OCI-M1 (cell line): Measurements from ENCODE around the gene SDC1.
A peak's percentile ranks its signal among the peaks of the same experiment; 100 is the strongest.

Experiments used
- DNase-seq: peaks from one replicate; lab custom pipeline; 2025; lab: John Stamatoyannopoulos, UW

SDC1 gene

GRCh38 chr2:20169796-20170703 is 54.9 kb downstream of the SDC1 start:
- DNase-seq: no peak

DNA sequence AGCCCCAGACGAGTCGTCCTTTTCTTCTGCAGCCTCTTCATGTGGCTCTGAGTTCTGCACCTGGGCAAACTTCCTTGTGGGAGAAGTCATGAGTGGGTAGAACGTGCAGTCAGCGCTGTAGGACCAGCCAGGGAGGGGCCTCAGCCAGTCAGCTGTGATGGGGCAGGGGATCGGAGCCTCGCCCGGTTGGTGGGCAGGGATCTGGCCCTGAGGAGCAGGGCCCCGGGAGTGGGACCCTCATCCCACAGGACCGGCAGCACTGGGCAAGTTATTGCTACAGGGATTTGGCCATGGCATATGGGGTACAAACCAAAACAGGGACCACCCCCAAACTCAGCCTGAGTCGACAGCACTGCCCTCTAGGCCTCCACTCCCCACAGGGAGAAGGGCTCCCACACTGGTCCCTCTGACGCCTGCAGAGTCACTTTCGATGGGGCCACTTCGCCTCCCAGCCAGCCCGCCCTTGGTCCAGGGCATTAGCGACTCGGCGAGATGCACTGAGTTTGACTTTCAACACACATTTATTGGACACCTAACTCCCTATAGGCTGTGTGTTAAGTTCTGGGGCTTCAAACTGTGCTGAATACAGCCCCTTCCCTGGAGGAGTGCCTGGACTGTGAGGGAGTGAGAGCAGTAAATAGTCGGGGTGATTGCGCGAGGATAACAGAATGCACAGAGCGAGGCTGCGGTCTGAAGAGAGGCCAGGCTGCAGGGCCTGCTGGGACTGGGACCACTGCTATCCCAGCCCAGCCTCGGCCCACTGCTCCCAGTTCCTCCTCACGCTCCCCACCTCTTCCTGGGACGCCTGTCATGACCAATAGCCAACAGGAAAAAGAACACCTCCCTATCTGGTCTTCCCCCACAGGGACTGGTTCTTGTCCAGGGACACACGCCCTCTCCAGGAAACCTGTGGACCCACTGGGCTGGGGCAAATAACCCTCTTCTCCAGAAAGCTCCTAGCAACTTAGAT is 55.9 kb downstream of the SDC1 start:
- no peak for DNase-seq

GRCh38 chr2:20168048-20168726 is 56.7 kb downstream of the SDC1 start:
- DNase-seq: no peak

GRCh38 chr2:20167356-20167755 is 57.6 kb downstream of the SDC1 start:
- no peak for DNase-seq

GRCh38 chr2:20165677-20166509 is 59.0 kb downstream of the SDC1 start:
- no peak for DNase-seq

- DNase-seq: no peak
Measured at GRCh38 chr2:20164734-20165478, 60.0 kb downstream of the SDC1 start.

- DNase-seq: no peak
Measured at GRCh38 chr2:20164061-20164733, 60.7 kb downstream of the SDC1 start.

DNA sequence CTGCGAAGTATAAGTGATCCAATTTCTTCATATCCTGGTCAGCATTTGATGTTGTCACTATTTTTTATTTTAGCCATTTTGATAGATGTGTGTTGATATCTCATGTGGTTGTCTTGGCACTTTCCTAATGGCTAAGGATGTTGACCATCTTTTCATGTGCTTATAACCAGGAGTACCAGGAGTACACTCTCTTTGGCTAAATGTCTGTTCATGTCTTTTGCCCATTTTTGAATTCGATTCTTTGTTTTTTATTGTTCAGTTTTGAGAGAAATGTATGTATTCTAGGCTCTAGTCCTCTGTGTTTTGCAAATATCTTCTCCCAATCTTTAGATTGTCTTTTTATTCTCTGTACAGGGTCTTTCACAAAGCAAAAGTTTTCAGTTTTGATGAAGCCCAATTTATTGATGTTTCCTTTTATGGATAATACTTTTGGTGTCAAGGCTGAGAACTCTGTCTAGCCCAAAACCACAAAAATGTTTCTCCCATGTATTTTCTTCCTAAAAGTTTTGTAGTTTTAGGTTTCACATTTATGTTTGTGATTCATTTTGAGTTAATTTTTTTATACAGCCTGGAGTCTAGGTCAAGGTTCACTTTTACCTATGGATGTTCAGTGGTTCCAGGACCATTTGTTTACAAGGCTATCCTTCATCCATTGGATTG is 65.4 kb downstream of the SDC1 start:
- no peak for DNase-seq

- peak; percentile 5 for DNase-seq
Measured at GRCh38 chr2:20157193-20157891, 67.6 kb downstream of the SDC1 start.

DNA sequence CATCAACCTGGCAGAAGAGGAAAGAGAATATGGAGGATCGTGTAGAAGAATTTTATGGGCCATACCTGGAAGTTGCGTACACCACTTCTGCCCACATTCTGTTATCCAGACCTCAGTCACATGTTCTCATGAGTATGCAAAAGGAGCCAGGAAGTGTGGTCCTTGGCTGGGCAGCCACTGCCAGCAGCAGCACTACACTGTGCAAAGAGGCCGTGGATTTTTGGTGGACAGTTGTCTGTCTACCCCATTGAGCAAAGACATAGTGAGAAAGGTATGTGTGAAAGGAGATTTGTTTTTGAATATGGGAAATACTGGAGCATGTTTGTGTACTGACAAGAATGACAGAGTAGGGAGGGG is 68.1 kb downstream of the SDC1 start:
- DNase-seq: no peak

DNA sequence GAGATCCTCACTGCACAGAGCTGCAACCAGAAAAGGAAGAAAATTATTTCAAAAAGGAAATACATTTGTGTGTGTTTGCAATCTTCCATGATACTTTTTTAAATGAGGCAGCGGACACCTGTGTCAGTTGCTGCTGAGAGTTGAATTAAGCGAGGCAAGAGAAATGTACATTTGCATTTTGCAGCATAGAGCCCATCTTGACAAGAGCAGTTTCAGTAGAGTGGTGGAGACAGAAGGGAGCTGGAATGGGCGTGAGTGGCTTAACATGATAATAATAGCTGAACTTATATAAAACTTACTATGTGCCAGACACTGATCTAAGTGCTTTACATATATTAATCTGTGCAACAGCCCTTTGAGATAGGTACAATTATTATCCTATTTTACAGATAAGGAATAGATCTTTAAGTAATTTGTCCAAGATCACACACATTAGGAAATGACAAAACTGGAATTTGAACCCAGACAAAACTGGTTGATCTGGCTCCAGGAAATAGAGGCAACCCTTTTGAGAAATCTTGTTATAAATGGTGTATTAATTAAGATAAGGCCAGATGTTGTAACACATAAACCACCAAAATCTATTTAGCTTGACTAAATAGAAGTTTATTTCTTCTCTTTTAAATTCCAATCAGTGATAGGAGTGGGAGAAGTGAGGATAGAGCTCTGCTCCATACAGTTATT is 68.7 kb downstream of the SDC1 start:
- DNase-seq: no peak

DNA sequence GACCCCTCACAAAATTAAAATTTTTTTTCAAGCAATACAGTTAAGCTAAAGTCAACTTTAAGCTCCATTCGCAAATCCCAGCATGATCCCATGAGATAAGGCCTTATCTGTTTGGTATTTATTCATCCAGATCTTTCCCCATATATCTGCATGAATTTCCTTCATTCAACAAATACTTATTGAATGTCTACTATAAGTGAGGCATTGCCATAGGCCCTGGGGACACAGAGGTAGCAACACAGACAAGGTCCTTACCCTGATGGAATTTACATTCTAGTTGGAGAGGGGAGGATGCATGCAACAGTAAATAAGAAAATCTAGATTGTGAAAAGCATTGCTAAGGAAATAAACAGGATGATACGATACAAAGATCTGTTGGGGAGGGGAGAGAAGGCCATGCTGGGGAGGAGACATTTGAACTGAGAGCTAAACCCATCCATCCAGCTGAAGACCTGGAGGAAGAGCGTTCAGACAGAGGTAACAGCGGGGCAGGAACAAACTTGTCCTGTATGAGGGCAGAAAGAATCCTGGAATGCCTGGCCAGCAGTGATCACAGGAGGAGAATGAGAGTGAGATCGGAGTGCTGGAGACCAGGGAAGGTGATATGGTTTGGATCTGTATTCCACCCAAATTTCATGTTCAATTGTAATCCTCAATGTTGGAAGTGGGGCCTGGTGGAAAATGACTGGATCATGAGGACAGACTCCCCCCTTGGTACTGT is 71.6 kb downstream of the SDC1 start:
- no peak for DNase-seq

DNA sequence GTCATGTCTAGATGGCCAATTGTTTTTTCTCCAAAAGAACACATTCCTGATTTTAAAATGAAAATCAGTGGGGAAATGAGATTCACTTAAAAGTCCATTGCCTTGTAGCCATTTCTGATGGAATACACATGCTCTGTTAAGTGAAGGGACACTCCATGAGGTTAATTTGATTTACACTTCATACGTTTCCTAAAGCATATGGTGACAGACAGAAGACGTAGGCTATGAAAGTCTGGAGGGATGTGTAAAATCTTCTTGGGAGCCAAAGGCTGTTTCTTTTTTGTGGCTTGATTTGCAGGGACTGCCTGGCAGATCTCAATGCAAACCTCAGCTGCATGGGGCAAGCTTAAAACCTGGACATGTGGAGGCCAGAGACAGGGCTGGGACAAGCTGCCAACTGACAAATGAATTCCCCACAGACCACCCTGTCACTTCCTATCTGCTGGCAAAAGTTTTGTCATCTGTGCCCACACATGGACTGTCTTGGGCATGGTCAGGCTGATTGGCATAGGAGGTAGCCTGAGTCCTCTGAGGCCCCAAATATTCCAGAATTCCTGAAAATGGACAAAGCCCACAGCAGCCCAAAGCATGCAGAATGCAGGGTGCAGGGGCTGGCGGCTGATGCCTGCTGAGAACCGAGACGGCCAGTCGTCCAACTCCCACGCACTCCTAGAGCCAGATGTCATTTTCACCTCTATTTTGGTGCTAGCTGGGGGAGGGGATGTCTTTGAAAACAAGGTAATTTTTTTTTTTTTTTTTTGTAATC is 73.9 kb downstream of the SDC1 start:
- DNase-seq: peak; percentile 12
